ENCODE results near the gene ZSWIM5. TPM values are rescaled to one million over a fixed set of nuclear protein-coding genes. Genes with fewer than 3 reads are reported as not detected.

Gene ZSWIM5
- polyA plus RNA-seq, 1 experiment, result 0.15 TPM

- CTCF ChIA-PET, result interaction anchor here (0.6 kb wide), 1 partner anchor 108 kb away, joined by 3 read pairs; no protein-coding TSS in a partner anchor
Observed at GRCh38 chr1:45038661-45039364, 167.6 kb downstream of the ZSWIM5 start.

GRCh38 chr1:45038240-45038639 lies 168.2 kb downstream of the ZSWIM5 start:
- no peak for TF ChIP-seq CTCF (IDR thresholded peaks at IDR 0.05; ENCODE audit: insufficient read depth, low read depth, low read length)
- POLR2A ChIA-PET, result no interaction called here
- CTCF ChIA-PET, result no interaction called here
- H3K4me3 ChIP-seq (ENCODE audit: low read depth, low read length), result no peak overlapping the region
- no peak for DNase-seq (ENCODE audit: low read depth)
- no peaks in the 10 kb centered on the region for H3K36me3 ChIP-seq (ENCODE audit: control insufficient read depth, insufficient read depth, low read length)
- no peaks in the 10 kb centered on the region for H3K27me3 ChIP-seq (ENCODE audit: control insufficient read depth, insufficient read depth, low read length)

More at GRCh38 chr1:45038661-45039364, 167.6 kb downstream of the ZSWIM5 start:
- H3K36me3 ChIP-seq (ENCODE audit: control insufficient read depth, insufficient read depth, low read length), result no peaks in the 10 kb centered on the region
- H3K27me3 ChIP-seq (ENCODE audit: control insufficient read depth, insufficient read depth, low read length), result no peaks in the 10 kb centered on the region
- POLR2A ChIA-PET, result no interaction called here
- DNase-seq (ENCODE audit: low read depth), result no peak
- no peak overlapping the region for H3K4me3 ChIP-seq (ENCODE audit: low read depth, low read length)
- no peak for TF ChIP-seq CTCF (IDR thresholded peaks at IDR 0.05; ENCODE audit: insufficient read depth, low read depth, low read length)

DNA sequence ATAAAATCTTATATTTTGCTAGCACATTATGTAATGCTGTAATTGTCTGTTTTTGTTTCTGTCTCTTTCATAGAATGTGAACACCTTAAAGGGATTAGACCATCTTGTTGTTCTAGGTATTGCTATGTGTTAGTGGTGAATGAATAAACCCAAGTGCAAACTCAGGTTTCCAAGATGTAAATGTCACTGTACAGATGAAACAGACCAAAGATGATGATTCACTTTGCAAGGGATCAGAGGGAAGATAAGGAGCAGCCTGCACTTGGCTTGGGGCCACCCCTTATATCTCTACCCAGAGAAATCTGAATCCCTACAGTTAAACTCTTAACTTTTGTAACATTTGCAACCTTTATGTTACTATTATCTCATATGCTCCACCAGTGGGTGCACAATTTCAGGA lies 168.9 kb downstream of the ZSWIM5 start:
- DNase-seq (ENCODE audit: low read depth), result no peak
- H3K36me3 ChIP-seq (ENCODE audit: control insufficient read depth, insufficient read depth, low read length), result no peaks in the 10 kb centered on the region
- H3K4me3 ChIP-seq (ENCODE audit: low read depth, low read length), result no peak overlapping the region
- POLR2A ChIA-PET, result no interaction called here
- H3K27me3 ChIP-seq (ENCODE audit: control insufficient read depth, insufficient read depth, low read length), result no peaks in the 10 kb centered on the region
- no peak for TF ChIP-seq CTCF (IDR thresholded peaks at IDR 0.05; ENCODE audit: insufficient read depth, low read depth, low read length)
- CTCF ChIA-PET, result no interaction called here

DNA sequence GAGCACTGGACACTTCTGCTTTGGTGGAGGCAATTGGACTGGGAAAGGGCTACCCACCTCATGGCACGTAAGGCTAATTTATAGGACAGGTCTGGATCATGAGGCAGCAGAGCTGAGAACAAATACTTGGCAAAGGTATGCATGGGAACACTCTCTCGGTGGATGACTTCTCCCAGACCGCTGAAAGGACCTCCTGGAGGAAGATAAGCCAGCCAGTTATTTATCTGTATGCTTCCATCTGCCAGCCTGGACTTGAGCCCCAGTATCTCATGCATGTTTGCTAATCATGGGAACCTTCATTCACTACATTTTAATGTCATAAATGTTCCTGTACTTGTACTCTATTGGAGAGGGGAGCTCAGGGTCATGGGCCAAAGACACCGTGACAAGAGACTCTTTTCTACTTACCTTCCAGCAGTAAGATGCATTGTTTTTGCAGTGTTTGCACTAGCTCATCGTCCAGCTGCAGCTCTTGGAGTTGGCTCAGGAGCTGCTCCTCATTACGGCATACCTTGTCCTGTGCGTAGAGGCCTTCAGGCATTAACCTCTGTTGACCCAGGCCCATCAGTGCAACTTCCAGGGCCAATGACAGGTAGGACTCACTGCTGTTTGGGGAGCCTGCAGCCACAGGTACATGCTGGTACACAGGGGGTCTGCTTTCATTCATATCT lies 170.6 kb downstream of the ZSWIM5 start:
- Histone ChIP-seq H3K36me3 (ENCODE audit: control insufficient read depth, insufficient read depth, low read length) (no peaks in the 10 kb centered on the region), H3K27me3 (ENCODE audit: control insufficient read depth, insufficient read depth, low read length) (no peaks in the 10 kb centered on the region), H3K4me3 (ENCODE audit: low read depth, low read length) (no peak overlapping the region)
- DNase-seq (ENCODE audit: low read depth), result no peak
- ChIA-PET POLR2A (no interaction called here), CTCF (interaction anchor here (0.6 kb wide), 1 partner anchor 411 kb away, joined by 4 read pairs; no protein-coding TSS in a partner anchor)
- no peak for TF ChIP-seq CTCF (IDR thresholded peaks at IDR 0.05; ENCODE audit: insufficient read depth, low read depth, low read length)

- no peaks in the 10 kb centered on the region for H3K27me3 ChIP-seq (ENCODE audit: control insufficient read depth, insufficient read depth, low read length)
- DNase-seq (ENCODE audit: low read depth), result no peak
- H3K4me3 ChIP-seq (ENCODE audit: low read depth, low read length), result no peak overlapping the region
- TF ChIP-seq CTCF (IDR thresholded peaks at IDR 0.05; ENCODE audit: insufficient read depth, low read depth, low read length), result no peak
- no peaks in the 10 kb centered on the region for H3K36me3 ChIP-seq (ENCODE audit: control insufficient read depth, insufficient read depth, low read length)
- ChIA-PET POLR2A (interaction anchor here (0.5 kb wide), 1 partner anchor 306 kb away, joined by 3 read pairs; the partner anchor contains the start of gene TOE1), CTCF (interaction anchor here (1.1 kb wide), 1 partner anchor 267 kb away, joined by 3 read pairs; no protein-coding TSS in a partner anchor)
Observed at GRCh38 chr1:45033356-45033755, 173.0 kb downstream of the ZSWIM5 start.
